Ovary (tissue), 9 donors: ENCODE results near the gene DRD4. TPM values are rescaled to one million over a fixed set of nuclear protein-coding genes. Genes with fewer than 3 reads are reported as not detected.
"Not testable (repeated sequence)": the region's sequence is repeated elsewhere in the genome, so short reads cannot be mapped to it uniquely, and the experiment has no call there.

ENCODE experiments used
- DNase-seq, 5 donors: peaks; one replicate each; pipeline ENCODE4 v3.0.0-alpha.2; 2019 to 2020
- H3K27ac ChIP-seq, 2 donors: fragments of 200-600 bp; one replicate each; pipeline versions ENCODE4 v1.5.1 to v1.8.0; 2019 to 2022
- H3K27me3 ChIP-seq: fragments of 200-600 bp; one replicate; pipeline ENCODE4 v1.8.0; 2022
- H3K36me3 ChIP-seq: fragments of 200-600 bp; sonication (generic); one replicate; pipeline ENCODE4 v1.5.1; 2019
- H3K4me1 ChIP-seq: one replicate; pipeline ENCODE4 v1.8.1; 2013; ENCODE audit warnings: mild to moderate bottlenecking, moderate library complexity; ENCODE audit not compliant: insufficient read depth
- H3K4me3 ChIP-seq: fragments of 200-600 bp; sonication (generic); one replicate; pipeline ENCODE4 v1.5.1; 2017
- H3K9me3 ChIP-seq, 2 donors: fragments of 200-600 bp in 1 of 2; sonication (generic) in 1 of 2; one replicate each; pipeline versions ENCODE4 v1.5.1 to v1.8.1; 2013 to 2019; ENCODE audit warnings: mild to moderate bottlenecking in 1 of 2, moderate library complexity in 1 of 2
- CTCF ChIP-seq, 3 donors: fragments of 450-650 bp in 2 of 3; fragments of 200-600 bp in 1 of 3; IDR thresholded peaks; one replicate each; pipeline versions ENCODE4 v1.5.1 to v1.8.0; 2016 to 2022; ENCODE audit warnings: antibody characterized with exemption in 3 of 3, mild to moderate bottlenecking in 1 of 3
- EP300 ChIP-seq: sonication (generic); formaldehyde crosslinking; IDR thresholded peaks from one replicate; pipeline ENCODE4 v1.6.1; 2017; ENCODE audit warnings: antibody characterized with exemption
- POLR2A ChIP-seq: fragments of 450-650 bp; IDR thresholded peaks from one replicate; pipeline ENCODE4 v1.6.1; 2017; ENCODE audit warnings: antibody characterized with exemption, mild to moderate bottlenecking, moderate library complexity
- WGBS, 3 donors: extraction: QIAGEN DNeasy Blood & Tissue Kit in 1 of 3; methylation state at CpG; one replicate each; pipeline versions ENCODE4 v1.1.5 to v1.1.7; 2013 to 2017; 5-methylcytosine and 5-hydroxymethylcytosine counted together
- intact Hi-C, 4 donors: fragments of 100-400 bp; cut with DNase I; formaldehyde crosslinking; loops; one replicate each; pipeline versions ENCODE4 v1.11.0 to v1.15.1; 2022 to 2023
- polyA plus RNA-seq, 2 donors: library from polyadenylated mRNA; stranded (reverse); fragments of 200-250 nt in 1 of 2; fragments of 350-450 nt in 1 of 2; fragmentation: Illumina TruSeq in 1 of 2; extraction: RNeasy Lipid Tissue Mini Kit (QIAGEN cat#74804) in 1 of 2; gene quantifications; one replicate each; pipeline ENCODE4 v1.2.3, GENCODE V29; 2013 to 2014
- total RNA-seq, 7 donors: library from RNA; depleted of rRNA in 2 of 7; stranded (reverse); fragments of >200 nt in 2 of 7; fragmentation: NEBNext Ultra II Directional in 3 of 7; extraction: Animal tissue kit (Norgen Biotek cat#: 25700) in 3 of 7; gene quantifications; one replicate each; pipeline versions ENCODE4 v1.1.0 to v1.2.4, GENCODE V29; 2016 to 2023
- donor health status: DM: no; HTN: no; CAD: no; lungs with moderate emphysema.
- donor health status: DM: no; HTN: no; CAD: no.
- donor health status: Bipolar disorder and iron deficiency.
- donor health status: DM: yes; HTN: yes; CAD: no.
- donor health status: DM: no; HTN: no; CAD: no.
- donor health status: DM: yes; HTN: yes; CAD: no.

Gene DRD4
- total and polyA plus RNA-seq, 9 donors: 0.57 to 3.3 (median 1.6) TPM; not detected in 1

- intact Hi-C loops: no loop called here
- 91 to 98% (median 95%) methylated on average over 9 of the region's 9 CpGs for WGBS, 3 donors
- Histone ChIP-seq H3K4me3 (no peak overlapping the region), H3K27ac (no peak overlapping the region), H3K9me3 (no peaks in the 10 kb centered on the region), H3K4me1 (peaks cover 2% of the 10 kb centered on the region), H3K36me3 (no peaks in the 10 kb centered on the region), H3K27me3 (no peaks in the 10 kb centered on the region)
- DNase-seq: no peak
- no peak for TF ChIP-seq POLR2A
These were observed 6.3 kb downstream of the DRD4 start for GRCh38 chr11:643366-643765.

- Histone ChIP-seq H3K9me3 (no peaks in the 10 kb centered on the region), H3K27ac (no peak overlapping the region), H3K4me1 (peaks cover 2% of the 10 kb centered on the region), H3K4me3 (no peak overlapping the region), H3K36me3 (no peaks in the 10 kb centered on the region), H3K27me3 (no peaks in the 10 kb centered on the region)
- no peak for DNase-seq
- WGBS, 3 donors: 82 to 86% (median 86%) methylated on average over 50 of the region's 50 CpGs
- no peak for TF ChIP-seq EP300
- intact Hi-C loops: no loop called here
These were observed 7.0 kb downstream of the DRD4 start for GRCh38 chr11:643849-644738.

- Histone ChIP-seq H3K4me1 (no peaks in the 10 kb centered on the region), H3K4me3 (no peak overlapping the region), H3K27me3 (no peaks in the 10 kb centered on the region), H3K9me3 (no peaks in the 10 kb centered on the region), H3K27ac (no peak overlapping the region), H3K36me3 (no peaks in the 10 kb centered on the region)
- WGBS, 3 donors: 82 to 84% (median 83%) methylated on average over 16 of the region's 16 CpGs
- no peak for DNase-seq
- intact Hi-C loops: no loop called here
- TF ChIP-seq EP300 (no peak), POLR2A (no peak), CTCF (IDR thresholded peaks at IDR 0.05) (no peak)
These were observed 8.5 kb downstream of the DRD4 start for GRCh38 chr11:645536-645935.

GRCh38 chr11:646214-646613, 9.1 kb downstream of the DRD4 start:
- TF ChIP-seq POLR2A: no peak
- TF ChIP-seq CTCF (IDR thresholded peaks at IDR 0.05): no peak
- no peak for TF ChIP-seq EP300
- Histone ChIP-seq H3K27ac (no peak overlapping the region), H3K4me3 (no peak overlapping the region), H3K27me3 (no peaks in the 10 kb centered on the region), H3K4me1 (no peaks in the 10 kb centered on the region), H3K36me3 (no peaks in the 10 kb centered on the region), H3K9me3 (no peaks in the 10 kb centered on the region)
- WGBS, 3 donors: 85 to 90% (median 86%) methylated on average over 14 of the region's 14 CpGs
- intact Hi-C loops: no loop called here
- DNase-seq: no peak

- H3K36me3 ChIP-seq, H3K27ac ChIP-seq, DNase-seq, intact Hi-C loops, H3K4me1 ChIP-seq, H3K27me3 ChIP-seq, H3K9me3 ChIP-seq, H3K4me3 ChIP-seq: not testable (repeated sequence)
- 76 to 84% (median 79%) methylated on average over 10 to 11 of the region's 14 CpGs for WGBS, 3 donors
These were observed 10.6 kb downstream of the DRD4 start for GRCh38 chr11:647672-648158.

GRCh38 chr11:650482-650881, 13.4 kb downstream of the DRD4 start:
- 89 to 95% (median 93%) methylated on average over 10 of the region's 10 CpGs for WGBS, 3 donors
- intact Hi-C loops: no loop called here
- H3K9me3 ChIP-seq: no peaks in the 10 kb centered on the region
- H3K27me3 ChIP-seq: no peaks in the 10 kb centered on the region
- no peaks in the 10 kb centered on the region for H3K4me1 ChIP-seq
- TF ChIP-seq EP300: no peak
- no peak for TF ChIP-seq CTCF (IDR thresholded peaks at IDR 0.05)
- TF ChIP-seq POLR2A: no peak
- DNase-seq: no peak
- no peak overlapping the region for H3K27ac ChIP-seq
- H3K4me3 ChIP-seq: no peak overlapping the region
- no peaks in the 10 kb centered on the region for H3K36me3 ChIP-seq

GRCh38 chr11:653136-653535, 16.1 kb downstream of the DRD4 start:
- DNase-seq, H3K4me3 ChIP-seq, H3K36me3 ChIP-seq, H3K9me3 ChIP-seq, H3K27me3 ChIP-seq, intact Hi-C loops, H3K4me1 ChIP-seq, H3K27ac ChIP-seq: not testable (repeated sequence)
- 87 to 91% (median 89%) methylated on average over 14 of the region's 14 CpGs for WGBS, 3 donors
